Endothelial cell of umbilical vein (primary cell): Measurements from ENCODE around the gene ZFP42. TPM values are rescaled to one million over a fixed set of nuclear protein-coding genes. Genes with fewer than 3 reads are reported as not detected.

Experiments
- BruUV-seq: library from RNA; stranded (reverse); fragments of 400-500 nt; replicated peaks from 2 replicates; lab custom pipeline; 2021; lab: Mats Ljungman, UMichigan
- CTCF ChIA-PET: fragments of 300-600, 350-600 bp; sonication (Branson Sonifier 250); formaldehyde crosslinking; loops from one replicate; lab custom pipeline; 2021; ENCODE audit warnings: antibody characterized with exemption, inconsistent platforms; lab: Charles Lee
- POLR2A ChIA-PET: fragments of 300-600, 350-600 bp; sonication (Branson Sonifier 250); formaldehyde crosslinking; loops from one replicate; lab custom pipeline; 2021; ENCODE audit warnings: antibody characterized with exemption, inconsistent platforms; lab: Charles Lee
- DNase-seq: peaks from one replicate; pipeline ENCODE4 v3.0.0-alpha.2; 2011; ENCODE audit warnings: low read depth, low spot score
- FAIRE-seq: peaks from 2 replicates; lab custom pipeline; 2011; peaks lifted over from hg19 to GRCh38; lab: Jason Lieb, UNC
- H2AFZ ChIP-seq: 2 replicates; pipeline ENCODE4 v1.6.0; 2012; ENCODE audit warnings: low read depth, low read length, control low read depth, inconsistent platforms
- H3K27ac ChIP-seq: 2 replicates; pipeline ENCODE4 v1.5.1; 2011; ENCODE audit warnings: low read depth, mild to moderate bottlenecking, control low read depth, low read length, moderate library complexity; ENCODE audit not compliant: insufficient read depth
- H3K27me3 ChIP-seq, 2 experiments: 2 replicates each; pipeline versions ENCODE4 v1.6.0 to v1.6.1; 2011; ENCODE audit warnings: low read length in 2 of 2, mixed read lengths in 1 of 2; ENCODE audit not compliant: control insufficient read depth in 2 of 2, insufficient read depth in 2 of 2
- H3K36me3 ChIP-seq, 2 experiments: 2 replicates in 1 of 2; 3 replicates in 1 of 2; pipeline ENCODE4 v1.5.1; 2011; ENCODE audit warnings: low read length in 2 of 2, mild to moderate bottlenecking in 1 of 2, moderate library complexity in 1 of 2; ENCODE audit not compliant: control insufficient read depth in 2 of 2, insufficient read depth in 2 of 2; ENCODE audit errors: extremely low read depth in 1 of 2
- H3K4me1 ChIP-seq: 3 replicates; pipeline ENCODE4 v1.5.1; 2011; ENCODE audit warnings: mild to moderate bottlenecking, low read length; ENCODE audit not compliant: control insufficient read depth, insufficient read depth; ENCODE audit errors: extremely low read depth
- H3K4me2 ChIP-seq: 2 replicates; pipeline ENCODE4 v1.6.1; 2011; ENCODE audit warnings: low read length, control low read depth, mixed read lengths; ENCODE audit not compliant: insufficient read depth
- H3K4me3 ChIP-seq, 3 experiments: fragments of 200-600 bp in 1 of 3; sonication (generic), shearing (Covaris generic) in 1 of 3; replicated peaks in 1 of 3; 2 replicates each; pipeline ENCODE4 v1.5.1; 2011 to 2016; ENCODE audit warnings: control low read depth in 3 of 3, low read length in 3 of 3, mild to moderate bottlenecking in 2 of 3, inconsistent platforms in 1 of 3, low read depth in 1 of 3, moderate library complexity in 1 of 3; ENCODE audit not compliant: insufficient read depth in 1 of 3
- H3K79me2 ChIP-seq: 2 replicates; pipeline ENCODE4 v1.6.0; 2012; ENCODE audit warnings: low read length, inconsistent platforms; ENCODE audit not compliant: control insufficient read depth, insufficient read depth
- H3K9ac ChIP-seq: replicated peaks from 2 replicates; pipeline ENCODE3; 2011; ENCODE audit warnings: low read length, control low read depth; ENCODE audit not compliant: insufficient read depth; ENCODE audit errors: extremely low read depth
- H3K9me1 ChIP-seq: replicated peaks from 3 replicates; pipeline ENCODE4 v1.6.0; 2011; ENCODE audit warnings: mild to moderate bottlenecking, low read length; ENCODE audit not compliant: control insufficient read depth, insufficient read depth; ENCODE audit errors: extremely low read depth
- H3K9me3 ChIP-seq: replicated peaks from 2 replicates; pipeline ENCODE4 v1.5.1; 2012; ENCODE audit warnings: low read length, inconsistent platforms; ENCODE audit not compliant: control insufficient read depth, insufficient read depth
- H4K20me1 ChIP-seq: replicated peaks from 2 replicates; pipeline ENCODE3; 2011; ENCODE audit warnings: mild to moderate bottlenecking, low read length; ENCODE audit not compliant: control insufficient read depth, insufficient read depth; ENCODE audit errors: extremely low read depth
- EZH2 ChIP-seq: IDR thresholded peaks from 2 replicates; pipeline ENCODE4 v1.6.1; 2012; ENCODE audit warnings: borderline replicate concordance, low read depth, mild to moderate bottlenecking, moderate library complexity, low read length, inconsistent platforms; ENCODE audit not compliant: severe bottlenecking
- FOS ChIP-seq: IDR thresholded peaks from 2 replicates; pipeline ENCODE4 v1.6.1; 2011; ENCODE audit warnings: mild to moderate bottlenecking, low read length, moderate library complexity, borderline replicate concordance; ENCODE audit not compliant: insufficient read depth
- GATA2 ChIP-seq: IDR thresholded peaks from 2 replicates; pipeline ENCODE4 v1.7.0; 2011; ENCODE audit warnings: low read depth, mild to moderate bottlenecking, moderate library complexity, mixed read lengths, low read length; ENCODE audit not compliant: insufficient read length, insufficient read depth
- JUN ChIP-seq: IDR thresholded peaks from 2 replicates; pipeline ENCODE4 v1.6.1; 2011; ENCODE audit warnings: borderline replicate concordance, low read depth; ENCODE audit not compliant: insufficient read length, insufficient read depth
- MYC ChIP-seq: IDR thresholded peaks from one replicate; pipeline ENCODE4 v1.6.1; 2011; ENCODE audit warnings: mild to moderate bottlenecking, low read depth, low read length
- POLR2A ChIP-seq: IDR thresholded peaks from 2 replicates; pipeline ENCODE4 v1.6.1; 2012; ENCODE audit warnings: low read depth, mild to moderate bottlenecking, control low read depth, low read length
- POLR2AphosphoS5 ChIP-seq: IDR thresholded peaks from 2 replicates; pipeline ENCODE4 v1.6.1; 2012; ENCODE audit warnings: low read depth, mild to moderate bottlenecking, control low read depth, low read length, moderate library complexity; ENCODE audit not compliant: insufficient read depth
- dilution Hi-C: fragments of 300-500 bp; cut with MboI; formaldehyde crosslinking; loops from one replicate; pipeline ENCODE4 v1.15.0; 2019; ENCODE audit warnings: low sequenced_read_pairs; ENCODE audit not compliant: extremely low pct_ligation_motif_present
- intact Hi-C: fragments of 100-400 bp; cut with micrococcal nuclease; formaldehyde crosslinking; loops from one replicate; pipeline ENCODE4 v1.10.0; 2022
- polyA plus RNA-seq, 4 experiments: library from polyadenylated mRNA; depleted of rRNA in 3 of 4; stranded (reverse) in 3 of 4; unstranded in 1 of 4; fragments of >200 nt; gene quantifications; 2 replicates each; pipeline versions ENCODE4 v1.2.1 to v1.2.3, GENCODE V29; 2011 to 2012; ENCODE audit warnings: missing spikeins in 1 of 4
- total RNA-seq: library from RNA; stranded (reverse); gene quantifications from 2 replicates; pipeline ENCODE4 v1.2.3, GENCODE V29; 2021
- TF ChIP-seq, protein P1 (sequence below): IDR thresholded peaks from 2 replicates; pipeline ENCODE4 v1.6.1; 2011; ENCODE audit not compliant: insufficient read depth, insufficient read length
- TF ChIP-seq, protein P2 (sequence below), 2 donors: IDR thresholded peaks; 1 replicate in 1 of 2; 2 replicates in 1 of 2; pipeline ENCODE4 v1.5.1; 2011; ENCODE audit warnings: low read length in 2 of 2, mild to moderate bottlenecking in 2 of 2, moderate library complexity in 2 of 2, control low read depth in 1 of 2, inconsistent platforms in 1 of 2, low read depth in 1 of 2; ENCODE audit not compliant: insufficient read depth in 1 of 2; ENCODE audit errors: extremely low read depth in 1 of 2

Gene ZFP42
- total and polyA plus RNA-seq, 2 donors (not counting 3 experiments of a cell fraction or from before 2014, with no cell fraction given): 0.04 TPM; not detected in 1

DNA sequence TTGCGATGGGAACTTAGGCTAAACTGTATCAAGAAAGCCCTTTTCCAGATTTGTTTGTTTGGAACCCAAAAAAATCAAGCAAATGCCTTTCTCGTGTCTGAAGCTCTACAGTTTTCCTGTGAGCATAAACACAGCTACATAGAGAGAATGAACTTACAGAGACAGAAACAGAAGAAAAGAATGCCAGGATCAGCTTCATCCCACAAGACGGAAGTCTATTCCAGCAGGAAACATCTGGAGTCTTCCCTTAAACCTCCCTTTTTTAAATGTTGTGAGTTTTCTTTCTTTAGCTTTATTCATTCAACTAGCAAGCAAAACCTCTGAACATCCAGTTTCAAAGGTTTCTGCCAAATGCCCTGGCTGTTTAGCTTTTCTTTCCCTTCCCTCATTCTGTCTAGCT, 32.6 kb upstream of the ZFP42 start:
- Histone ChIP-seq H3K27me3 (no peaks in the 10 kb centered on the region), H3K4me3 (no peak overlapping the region), H4K20me1 (no peaks in the 10 kb centered on the region), H3K27ac (no peak overlapping the region), H3K4me1 (no peaks in the 10 kb centered on the region), H3K9ac (no peak overlapping the region), H3K79me2 (no peaks in the 10 kb centered on the region), H2AFZ (no peak overlapping the region), H3K9me3 (peaks cover 2% of the 10 kb centered on the region), H3K4me2 (no peak overlapping the region), H3K36me3 (no peaks in the 10 kb centered on the region), H3K9me1 (no peaks in the 10 kb centered on the region)
- ChIA-PET POLR2A (no interaction called here), CTCF (no interaction called here)
- DNase-seq (no peak), FAIRE-seq (no peak)
- no TSS peak for BruUV-seq
- no peak for TF ChIP-seq JUN
- TF ChIP-seq, protein P1, sequence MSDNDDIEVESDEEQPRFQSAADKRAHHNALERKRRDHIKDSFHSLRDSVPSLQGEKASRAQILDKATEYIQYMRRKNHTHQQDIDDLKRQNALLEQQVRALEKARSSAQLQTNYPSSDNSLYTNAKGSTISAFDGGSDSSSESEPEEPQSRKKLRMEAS: no peak
- no peak for TF ChIP-seq MYC
- no peak for TF ChIP-seq EZH2
- TF ChIP-seq POLR2A: no peak
- TF ChIP-seq, protein P2, sequence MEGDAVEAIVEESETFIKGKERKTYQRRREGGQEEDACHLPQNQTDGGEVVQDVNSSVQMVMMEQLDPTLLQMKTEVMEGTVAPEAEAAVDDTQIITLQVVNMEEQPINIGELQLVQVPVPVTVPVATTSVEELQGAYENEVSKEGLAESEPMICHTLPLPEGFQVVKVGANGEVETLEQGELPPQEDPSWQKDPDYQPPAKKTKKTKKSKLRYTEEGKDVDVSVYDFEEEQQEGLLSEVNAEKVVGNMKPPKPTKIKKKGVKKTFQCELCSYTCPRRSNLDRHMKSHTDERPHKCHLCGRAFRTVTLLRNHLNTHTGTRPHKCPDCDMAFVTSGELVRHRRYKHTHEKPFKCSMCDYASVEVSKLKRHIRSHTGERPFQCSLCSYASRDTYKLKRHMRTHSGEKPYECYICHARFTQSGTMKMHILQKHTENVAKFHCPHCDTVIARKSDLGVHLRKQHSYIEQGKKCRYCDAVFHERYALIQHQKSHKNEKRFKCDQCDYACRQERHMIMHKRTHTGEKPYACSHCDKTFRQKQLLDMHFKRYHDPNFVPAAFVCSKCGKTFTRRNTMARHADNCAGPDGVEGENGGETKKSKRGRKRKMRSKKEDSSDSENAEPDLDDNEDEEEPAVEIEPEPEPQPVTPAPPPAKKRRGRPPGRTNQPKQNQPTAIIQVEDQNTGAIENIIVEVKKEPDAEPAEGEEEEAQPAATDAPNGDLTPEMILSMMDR (IDR thresholded peaks at IDR 0.05; ENCODE audit: extremely low read depth in 1 of 2, insufficient read depth in 1 of 2, low read depth in 1 of 2, low read length in 2 of 2): no peak
- TF ChIP-seq FOS: no peak
- TF ChIP-seq POLR2AphosphoS5: no peak
- TF ChIP-seq GATA2: no peak
- dilution Hi-C loops (no loop called here), intact Hi-C loops (no loop called here)
